NCI-H187 (cell line): ENCODE results near the gene EPHB1.
A peak's percentile ranks its signal among the peaks of the same experiment; 100 is the strongest.
"Not testable (repeated sequence)": the region's sequence is repeated elsewhere in the genome, so short reads cannot be mapped to it uniquely, and the experiment has no call there.

Experiments used
- DNase-seq, 2 experiments: peaks; one replicate each; lab custom pipeline; 2025; lab: John Stamatoyannopoulos, UW

Gene EPHB1

DNA sequence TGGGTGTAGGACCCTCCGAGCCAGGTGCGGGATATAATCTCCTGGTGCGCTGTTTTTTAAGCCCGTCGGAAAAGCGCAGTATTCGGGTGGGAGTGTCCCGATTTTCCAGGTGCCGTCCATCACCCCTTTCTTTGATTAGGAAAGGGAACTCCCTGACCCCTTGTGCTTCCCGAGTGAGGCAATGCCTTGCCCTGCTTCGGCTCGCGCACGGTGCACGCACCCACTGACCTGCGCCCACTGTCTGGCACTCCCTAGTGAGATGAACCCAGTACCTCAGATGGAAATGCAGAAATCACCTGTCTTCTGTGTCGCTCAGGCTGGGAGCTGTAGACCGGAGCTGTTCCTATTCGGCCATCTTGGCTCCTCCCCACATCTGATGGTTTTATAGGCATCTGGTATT is 210.6 kb downstream of the EPHB1 start:
- not testable (repeated sequence) for DNase-seq

GRCh38 chr3:135007607-135008006 is 212.5 kb downstream of the EPHB1 start:
- no peak for DNase-seq

GRCh38 chr3:135008326-135008725 is 213.3 kb downstream of the EPHB1 start:
- DNase-seq = no peak

DNA sequence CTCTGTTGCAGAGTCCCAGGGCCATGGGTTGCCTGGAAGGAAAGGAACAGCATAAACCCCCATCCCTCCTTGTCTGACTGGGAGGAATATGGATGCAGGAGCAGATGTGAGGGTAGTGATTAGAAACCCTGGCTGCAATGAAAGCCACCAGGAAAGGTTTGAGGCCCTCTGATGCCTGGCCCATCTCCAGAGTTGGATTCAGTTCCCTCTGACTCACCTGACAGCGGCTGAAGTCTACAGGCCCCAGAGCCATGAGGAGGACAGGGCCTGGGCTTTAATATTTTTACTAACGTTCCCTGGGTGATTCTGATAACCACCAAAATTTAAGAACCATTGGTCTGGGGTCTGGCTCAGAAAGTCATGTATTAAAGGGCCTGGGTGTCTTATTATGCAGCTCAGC is 214.0 kb downstream of the EPHB1 start:
- DNase-seq = no peak

- DNase-seq = no peak
Observed at GRCh38 chr3:135012101-135012500, 217.0 kb downstream of the EPHB1 start.

GRCh38 chr3:135013206-135013605 is 218.1 kb downstream of the EPHB1 start:
- no peak for DNase-seq

DNA sequence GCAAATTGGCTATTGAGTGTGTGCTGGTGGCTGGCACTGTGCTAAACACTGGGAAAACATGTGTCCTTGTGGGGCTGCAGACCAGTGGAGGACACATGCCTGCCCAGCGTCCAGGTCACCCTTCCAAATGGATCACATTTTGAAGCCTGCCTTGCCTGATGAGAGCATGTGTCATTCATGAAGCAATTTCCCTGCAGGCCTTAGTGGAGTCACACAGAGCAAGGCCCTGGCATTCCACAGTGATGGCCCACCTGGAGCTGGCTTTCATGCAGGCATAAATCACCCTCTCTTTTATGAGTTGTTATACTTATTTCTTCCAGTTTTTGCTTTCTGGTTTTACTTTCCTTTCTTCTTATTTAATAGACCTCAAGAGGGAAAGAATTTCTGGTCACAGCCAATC is 219.5 kb downstream of the EPHB1 start:
- DNase-seq = no peak

GRCh38 chr3:135017003-135017893 is 222.2 kb downstream of the EPHB1 start:
- peak; percentile 84 to 96 for DNase-seq

- no peak for DNase-seq
Observed at GRCh38 chr3:135018149-135018923, 223.3 kb downstream of the EPHB1 start.

DNA sequence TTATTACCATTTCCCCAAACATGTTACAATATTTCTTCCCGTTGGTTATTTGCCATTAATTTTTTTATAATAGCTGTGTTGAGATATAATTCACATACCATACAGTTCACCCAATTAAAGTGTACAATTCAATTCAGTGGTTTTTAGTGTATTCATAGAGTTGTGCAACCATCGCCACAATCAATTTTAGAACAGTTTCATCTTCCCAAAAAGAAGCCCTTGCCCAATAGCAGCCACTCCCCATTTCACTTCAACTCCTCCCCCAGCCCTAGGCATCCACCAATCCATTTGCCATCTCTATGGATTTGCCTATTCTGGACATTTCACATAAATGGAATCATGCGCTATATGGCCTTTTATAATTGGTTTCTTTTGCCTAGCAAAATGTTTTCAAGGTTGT is 225.1 kb downstream of the EPHB1 start:
- no peak for DNase-seq

DNA sequence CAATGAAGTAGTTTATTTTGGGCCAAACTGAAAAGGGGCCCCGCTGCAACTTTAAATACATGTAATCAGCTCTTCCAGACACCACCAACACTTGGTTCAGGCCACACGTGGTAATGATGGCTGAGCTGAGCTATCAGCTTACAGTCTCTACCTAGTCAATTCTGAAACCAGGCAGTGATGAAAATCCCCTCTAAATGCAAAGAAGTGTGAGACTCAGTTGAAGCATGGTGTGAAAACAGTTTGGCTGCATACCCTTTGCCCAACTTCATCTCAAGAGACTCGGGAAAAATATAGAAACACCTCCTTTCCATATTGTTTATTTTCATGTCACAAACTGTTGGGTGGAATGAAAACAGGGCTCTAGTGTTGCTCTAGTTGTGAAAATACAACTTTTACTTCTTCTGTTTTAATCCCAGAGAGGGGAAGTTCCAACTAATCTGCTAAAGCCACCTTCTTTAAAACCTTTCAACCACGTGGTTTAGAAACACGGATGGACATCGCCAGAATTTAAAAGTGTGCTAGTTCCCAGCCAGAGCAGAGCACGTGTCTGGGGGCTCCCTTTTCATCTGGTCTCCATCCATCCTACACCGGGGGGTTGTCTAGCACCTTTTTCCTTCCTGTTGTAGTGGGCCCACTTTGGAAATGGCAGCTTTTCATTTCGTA is 229.1 kb downstream of the EPHB1 start:
- DNase-seq = no peak

DNA sequence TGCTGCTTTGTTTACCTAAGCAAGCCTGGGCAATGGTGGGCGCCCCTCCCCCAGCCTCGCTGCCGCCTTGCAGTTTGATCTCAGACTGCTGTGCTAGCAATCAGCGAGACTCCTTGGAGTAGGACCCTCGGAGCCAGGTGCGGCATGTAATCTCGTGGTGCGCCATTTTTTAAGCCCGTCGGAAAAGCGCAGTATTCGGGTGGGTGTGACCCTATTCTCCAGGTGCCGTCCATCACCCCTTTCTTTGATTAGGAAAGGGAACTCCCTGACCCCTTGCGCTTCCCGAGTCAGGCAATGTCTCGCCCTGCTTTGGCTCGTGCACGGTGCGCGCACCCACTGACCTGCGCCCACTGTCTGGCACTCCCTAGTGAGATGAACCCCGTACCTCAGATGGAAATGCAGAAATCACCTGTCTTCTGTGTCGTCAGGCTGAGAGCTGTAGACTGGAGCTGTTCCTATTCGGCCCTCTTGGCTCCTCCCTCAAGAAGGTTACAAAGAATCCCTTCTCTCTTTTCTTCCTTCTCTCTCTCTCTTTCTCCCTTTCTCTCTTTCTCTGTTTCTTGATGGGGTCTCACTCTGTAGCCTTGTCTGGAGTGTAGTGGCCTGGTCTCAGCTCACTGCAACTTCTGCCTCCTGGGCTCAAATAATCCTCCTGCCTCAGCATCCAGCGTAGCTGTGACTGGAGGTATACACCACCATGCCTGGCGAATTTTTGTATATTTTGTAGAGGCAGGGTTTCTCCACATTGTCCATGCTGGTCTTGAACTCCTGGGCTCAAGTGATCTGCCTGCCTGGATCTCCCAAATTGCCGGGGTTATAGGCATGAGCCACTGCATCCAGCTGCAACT is 235.9 kb downstream of the EPHB1 start:
- not testable (repeated sequence) for DNase-seq

DNA sequence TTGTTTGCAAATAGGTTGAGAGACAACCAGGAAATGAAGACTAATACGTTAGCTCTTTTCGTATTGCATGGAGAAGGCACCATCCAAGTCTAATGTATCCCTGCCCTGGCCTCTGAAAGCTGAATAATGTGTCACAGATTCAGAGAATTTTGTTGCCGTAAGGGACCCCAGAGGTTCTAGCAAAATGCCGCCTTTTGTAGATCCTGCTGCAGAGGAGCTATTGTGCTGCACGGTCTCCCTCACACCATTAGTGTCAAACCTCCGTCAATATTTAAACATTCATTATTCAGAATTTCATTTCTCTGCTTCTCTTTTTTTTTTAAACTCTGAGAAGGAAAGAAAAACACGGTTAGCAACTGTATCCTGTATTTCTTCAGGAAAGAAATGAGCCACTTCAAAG is 238.7 kb downstream of the EPHB1 start:
- no peak for DNase-seq

- DNase-seq = peak; percentile 62 to 88
Observed at GRCh38 chr3:135034291-135034768, 239.3 kb downstream of the EPHB1 start.

DNA sequence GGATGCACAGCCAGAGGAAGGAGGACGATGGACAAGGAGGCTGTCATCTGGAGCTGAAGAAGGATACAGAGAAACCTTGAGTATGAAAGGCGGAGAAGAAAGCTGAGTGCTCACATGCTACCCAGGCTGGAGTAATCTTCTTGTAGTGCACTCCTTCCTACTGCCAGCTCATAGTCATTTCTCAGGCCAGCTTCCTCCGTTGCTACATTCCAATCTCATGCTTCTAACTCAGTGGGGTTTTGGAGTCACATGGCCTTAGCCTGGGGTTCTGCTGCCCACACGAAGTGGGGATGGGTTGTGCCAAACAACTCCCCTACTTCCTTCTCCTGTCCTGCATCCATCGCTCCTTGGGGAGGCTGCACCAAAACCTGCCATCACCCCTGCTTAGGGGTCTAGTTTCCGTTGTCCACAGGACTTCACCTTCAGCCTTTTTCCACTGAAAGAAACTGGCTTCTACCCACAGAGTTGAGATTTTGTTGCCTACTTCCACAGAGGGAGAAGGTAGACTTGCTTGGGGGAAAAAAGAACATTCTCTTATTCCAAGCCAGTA is 239.9 kb downstream of the EPHB1 start:
- no peak for DNase-seq

GRCh38 chr3:135038186-135038585 is 243.1 kb downstream of the EPHB1 start:
- no peak for DNase-seq

DNA sequence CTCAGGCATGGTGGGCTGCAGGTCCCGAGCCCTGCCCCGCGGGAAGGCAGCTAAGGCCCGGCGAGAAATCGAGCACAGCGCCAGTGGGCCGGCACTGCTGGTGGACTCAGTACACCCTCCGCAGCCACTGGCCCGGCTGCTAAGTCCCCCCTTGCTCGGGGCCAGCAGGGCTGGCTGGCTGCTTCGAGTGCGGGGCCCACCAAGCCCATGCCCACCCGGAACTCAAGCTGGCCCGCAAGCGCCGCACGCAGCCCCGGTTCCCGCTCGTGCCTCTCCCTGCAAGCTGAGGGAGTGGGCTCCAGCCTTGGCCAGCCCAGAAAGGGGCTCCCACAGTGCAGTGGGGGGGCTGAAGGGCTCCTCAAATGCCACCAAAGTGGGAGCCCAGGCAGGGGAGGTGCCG is 244.5 kb downstream of the EPHB1 start:
- not testable (repeated sequence) for DNase-seq

DNA sequence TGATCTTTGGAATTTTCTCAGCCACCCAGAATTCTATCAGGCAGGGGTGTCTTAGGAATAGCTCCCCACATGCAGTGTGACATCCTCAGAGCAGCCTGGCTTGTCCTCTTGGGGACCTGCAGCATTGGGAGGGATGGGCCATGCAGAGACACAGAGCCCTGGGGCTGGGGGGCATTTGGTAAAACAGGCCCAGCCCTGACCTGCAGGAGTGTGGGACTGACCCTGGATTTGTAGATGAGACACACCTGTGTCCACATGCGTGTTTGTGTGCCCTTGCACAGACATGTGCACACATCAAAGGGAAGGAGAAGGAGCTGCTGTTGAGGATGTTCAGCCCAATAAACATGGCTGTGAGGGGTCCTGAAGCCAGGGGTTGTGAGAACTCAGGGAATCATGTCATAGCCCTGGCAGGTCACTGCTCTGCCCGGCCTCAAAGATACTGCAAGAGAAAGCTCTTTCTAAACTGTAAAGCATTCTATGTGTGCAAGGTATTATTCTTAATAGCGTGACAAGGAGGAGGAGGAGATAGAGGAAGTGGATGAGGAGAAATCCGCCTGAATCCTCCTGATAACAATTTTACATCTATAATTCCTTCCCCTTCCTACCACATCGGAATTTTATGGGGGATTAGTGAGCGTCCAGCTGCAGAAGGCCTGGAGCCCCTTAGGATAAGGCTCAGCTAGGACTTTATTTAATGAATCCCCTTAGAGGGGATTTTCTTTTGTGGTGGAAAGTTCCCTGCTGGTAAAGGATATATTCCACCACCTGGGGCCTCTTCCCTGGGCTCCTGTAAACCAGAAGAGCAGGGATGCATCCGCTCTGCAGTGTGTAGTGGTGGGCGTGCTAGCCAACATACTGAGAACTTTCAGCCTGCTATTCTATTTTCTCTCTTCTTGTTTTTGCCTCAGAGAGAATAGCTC is 245.5 kb downstream of the EPHB1 start:
- no peak for DNase-seq

DNA sequence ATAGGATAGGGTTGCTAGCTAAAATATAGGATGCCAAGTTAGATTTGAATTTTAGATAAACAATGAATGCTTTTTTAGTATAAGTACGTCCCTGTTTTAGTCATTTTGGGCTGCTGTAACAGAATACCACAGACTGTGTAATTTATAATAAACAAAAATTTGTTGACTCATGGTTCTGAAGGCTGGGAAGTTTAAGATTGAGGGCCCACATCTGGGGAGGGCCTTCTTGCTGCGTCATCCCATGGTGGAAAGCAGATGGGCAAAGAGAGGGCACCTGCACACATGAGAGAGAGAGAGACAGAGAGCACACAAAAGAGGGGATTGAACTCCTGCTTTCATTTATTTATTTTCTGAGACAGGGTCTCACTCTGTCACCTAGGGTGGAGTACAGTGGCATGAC is 246.5 kb downstream of the EPHB1 start:
- DNase-seq = no peak

- DNase-seq = no peak
Observed at GRCh38 chr3:135047061-135047460, 252.0 kb downstream of the EPHB1 start.
